ENCODE measurements around the gene AP5M1. TPM values are rescaled to one million over a fixed set of nuclear protein-coding genes. Genes with fewer than 3 reads are reported as not detected.
A peak's percentile ranks its signal among the peaks of the same experiment; 100 is the strongest.
"Not testable (repeated sequence)": the region's sequence is repeated elsewhere in the genome, so short reads cannot be mapped to it uniquely, and the experiment has no call there.

AP5M1 gene
- total RNA-seq = 41.1 TPM

- Histone ChIP-seq H3K4me1 (ENCODE audit: insufficient read depth, low read length) (peaks cover 22% of the 10 kb centered on the region), H3K27me3 (ENCODE audit: insufficient read depth, low read length) (no peaks in the 10 kb centered on the region), H3K9me3 (ENCODE audit: low read depth, low read length) (no peaks in the 10 kb centered on the region), H3K4me3 (ENCODE audit: low read length) (peak within 1 kb of the TSS; percentile 93)
Observed at GRCh38 chr14:57268161-57269069, at the start of gene AP5M1, which contains the start of gene EXOC5. Gene AP5M1 (plus strand): TSS chr14:57268971. CDS start chr14:57269315, 344 bp downstream. Gene EXOC5 (minus strand): TSS chr14:57268905. CDS start chr14:57268648, 257 bp downstream.

- Histone ChIP-seq H3K9me3 (ENCODE audit: low read depth, low read length) (no peaks in the 10 kb centered on the region), H3K27me3 (ENCODE audit: insufficient read depth, low read length) (no peaks in the 10 kb centered on the region), H3K4me1 (ENCODE audit: insufficient read depth, low read length) (no peaks in the 10 kb centered on the region), H3K4me3 (ENCODE audit: low read length) (no peak overlapping the region)
Observed at GRCh38 chr14:57221931-57222330, 46.8 kb upstream of the AP5M1 start.

DNA sequence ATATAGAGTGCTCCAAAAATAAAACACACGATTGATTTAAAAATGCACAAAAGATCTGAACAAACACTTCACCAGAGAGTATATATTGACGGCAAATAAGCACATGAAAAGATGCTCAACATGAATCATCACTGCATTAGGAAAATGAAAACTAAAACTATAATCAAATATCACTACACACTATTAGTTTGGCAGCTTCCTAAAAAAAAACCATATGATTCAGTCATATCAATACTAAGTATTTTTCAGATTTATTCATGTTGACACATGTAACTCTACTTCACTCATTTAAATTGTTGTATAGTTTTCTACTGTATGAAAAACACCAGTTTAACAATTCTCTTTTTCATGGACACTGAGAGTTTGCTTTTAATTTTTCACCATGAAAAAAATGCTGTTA lies 41.7 kb upstream of the AP5M1 start:
- no peaks in the 10 kb centered on the region for H3K27me3 ChIP-seq (ENCODE audit: insufficient read depth, low read length)
- H3K4me1 ChIP-seq (ENCODE audit: insufficient read depth, low read length) = no peaks in the 10 kb centered on the region
- H3K9me3 ChIP-seq (ENCODE audit: low read depth, low read length) = no peaks in the 10 kb centered on the region
- no peak overlapping the region for H3K4me3 ChIP-seq (ENCODE audit: low read length)

- not testable (repeated sequence) for H3K4me3 ChIP-seq (ENCODE audit: low read length); H3K4me1 ChIP-seq (ENCODE audit: insufficient read depth, low read length); H3K9me3 ChIP-seq (ENCODE audit: low read depth, low read length); H3K27me3 ChIP-seq (ENCODE audit: insufficient read depth, low read length)
Observed at GRCh38 chr14:57228320-57228719, 40.5 kb upstream of the AP5M1 start.

GRCh38 chr14:57232006-57232405 lies 36.8 kb upstream of the AP5M1 start:
- Histone ChIP-seq H3K4me1 (ENCODE audit: insufficient read depth, low read length) (no peaks in the 10 kb centered on the region), H3K4me3 (ENCODE audit: low read length) (no peak overlapping the region), H3K27me3 (ENCODE audit: insufficient read depth, low read length) (no peaks in the 10 kb centered on the region), H3K9me3 (ENCODE audit: low read depth, low read length) (no peaks in the 10 kb centered on the region)

GRCh38 chr14:57240115-57240514 lies 28.7 kb upstream of the AP5M1 start:
- not testable (repeated sequence) for H3K27me3 ChIP-seq (ENCODE audit: insufficient read depth, low read length); H3K9me3 ChIP-seq (ENCODE audit: low read depth, low read length)

DNA sequence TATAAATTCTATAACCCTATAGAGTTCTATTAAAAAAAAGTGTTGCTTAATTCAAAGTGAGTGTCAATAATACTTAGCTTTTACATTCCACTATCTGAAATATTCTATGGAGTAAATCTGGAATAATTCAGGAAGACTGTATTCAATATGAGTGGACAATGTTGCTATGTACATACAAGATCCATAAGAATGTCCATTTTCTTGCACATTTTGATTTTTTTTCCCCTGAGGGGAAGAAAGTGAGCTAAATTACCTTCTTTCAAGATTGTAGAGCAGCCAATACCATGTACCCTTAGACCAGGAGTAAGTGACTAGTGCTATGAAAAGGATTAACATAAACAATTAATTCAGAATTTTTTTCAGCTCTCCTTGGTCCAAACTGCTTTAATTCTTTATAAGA lies 25.5 kb upstream of the AP5M1 start:
- Histone ChIP-seq H3K9me3 (ENCODE audit: low read depth, low read length) (no peaks in the 10 kb centered on the region), H3K4me3 (ENCODE audit: low read length) (no peak overlapping the region), H3K4me1 (ENCODE audit: insufficient read depth, low read length) (no peaks in the 10 kb centered on the region), H3K27me3 (ENCODE audit: insufficient read depth, low read length) (no peaks in the 10 kb centered on the region)

More at GRCh38 chr14:57240115-57240514, 28.7 kb upstream of the AP5M1 start:
- H3K4me3 ChIP-seq (ENCODE audit: low read length); H3K4me1 ChIP-seq (ENCODE audit: insufficient read depth, low read length): not testable (repeated sequence)

- Histone ChIP-seq H3K4me1 (ENCODE audit: insufficient read depth, low read length) (no peaks in the 10 kb centered on the region), H3K4me3 (ENCODE audit: low read length) (no peak overlapping the region), H3K9me3 (ENCODE audit: low read depth, low read length) (no peaks in the 10 kb centered on the region), H3K27me3 (ENCODE audit: insufficient read depth, low read length) (no peaks in the 10 kb centered on the region)
Observed at GRCh38 chr14:57244106-57244505, 24.7 kb upstream of the AP5M1 start.

- Histone ChIP-seq H3K4me1 (ENCODE audit: insufficient read depth, low read length) (no peaks in the 10 kb centered on the region), H3K4me3 (ENCODE audit: low read length) (no peak overlapping the region), H3K9me3 (ENCODE audit: low read depth, low read length) (no peaks in the 10 kb centered on the region), H3K27me3 (ENCODE audit: insufficient read depth, low read length) (no peaks in the 10 kb centered on the region)
Observed at GRCh38 chr14:57245941-57246340, 22.8 kb upstream of the AP5M1 start.

GRCh38 chr14:57246933-57247657 lies 21.7 kb upstream of the AP5M1 start:
- Histone ChIP-seq H3K9me3 (ENCODE audit: low read depth, low read length) (no peaks in the 10 kb centered on the region), H3K27me3 (ENCODE audit: insufficient read depth, low read length) (no peaks in the 10 kb centered on the region), H3K4me3 (ENCODE audit: low read length) (no peak overlapping the region), H3K4me1 (ENCODE audit: insufficient read depth, low read length) (no peaks in the 10 kb centered on the region)

GRCh38 chr14:57254884-57255283 lies 13.9 kb upstream of the AP5M1 start:
- H3K4me3 ChIP-seq (ENCODE audit: low read length) = no peak overlapping the region
- no peaks in the 10 kb centered on the region for H3K4me1 ChIP-seq (ENCODE audit: insufficient read depth, low read length)
- H3K27me3 ChIP-seq (ENCODE audit: insufficient read depth, low read length) = no peaks in the 10 kb centered on the region
- H3K9me3 ChIP-seq (ENCODE audit: low read depth, low read length) = no peaks in the 10 kb centered on the region

- H3K4me3 ChIP-seq (ENCODE audit: low read length); H3K4me1 ChIP-seq (ENCODE audit: insufficient read depth, low read length); H3K27me3 ChIP-seq (ENCODE audit: insufficient read depth, low read length); H3K9me3 ChIP-seq (ENCODE audit: low read depth, low read length): not testable (repeated sequence)
Observed at GRCh38 chr14:57258221-57258620, 10.6 kb upstream of the AP5M1 start.

DNA sequence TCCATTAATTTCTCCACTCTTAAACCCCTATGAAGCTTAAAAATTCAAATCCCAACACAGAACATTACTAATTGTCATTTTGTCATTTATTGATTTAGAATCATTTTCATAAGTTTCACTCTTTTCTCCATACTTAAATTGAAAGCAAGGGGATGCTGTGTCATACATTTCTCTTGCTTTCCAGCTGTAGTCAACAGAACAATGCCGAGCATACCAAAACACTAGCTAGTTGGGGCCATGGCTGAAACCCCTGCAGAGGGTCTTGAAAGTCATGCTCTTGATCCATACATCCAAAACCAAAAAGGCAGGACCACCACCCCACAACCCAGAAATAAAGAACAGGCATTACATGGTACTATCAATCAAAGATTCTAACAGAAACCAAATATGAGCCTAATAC lies 9.1 kb upstream of the AP5M1 start:
- H3K27me3 ChIP-seq (ENCODE audit: insufficient read depth, low read length) = no peaks in the 10 kb centered on the region
- no peak overlapping the region for H3K4me3 ChIP-seq (ENCODE audit: low read length)
- H3K9me3 ChIP-seq (ENCODE audit: low read depth, low read length) = no peaks in the 10 kb centered on the region
- H3K4me1 ChIP-seq (ENCODE audit: insufficient read depth, low read length) = no peaks in the 10 kb centered on the region

DNA sequence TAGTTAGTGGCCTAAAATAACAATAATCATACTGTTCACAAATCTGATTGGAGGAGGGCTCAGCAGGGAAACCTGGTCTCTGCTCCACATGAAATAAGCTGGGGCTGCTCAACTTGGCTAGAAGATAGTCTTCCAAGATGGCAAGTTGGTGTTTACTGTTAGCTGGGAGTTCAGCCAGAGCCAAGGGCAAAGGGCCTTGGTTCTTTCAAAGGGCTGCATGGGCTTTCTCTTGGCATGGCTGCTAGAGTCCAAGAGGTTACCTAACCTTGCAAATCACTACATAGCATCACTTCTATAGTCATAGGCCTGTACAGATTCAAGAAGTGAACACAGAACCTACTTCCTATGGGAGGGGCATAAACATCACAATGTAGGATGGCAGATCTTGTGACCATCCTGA lies 7.2 kb upstream of the AP5M1 start:
- Histone ChIP-seq H3K9me3 (ENCODE audit: low read depth, low read length) (no peaks in the 10 kb centered on the region), H3K27me3 (ENCODE audit: insufficient read depth, low read length) (no peaks in the 10 kb centered on the region), H3K4me3 (ENCODE audit: low read length) (no peak overlapping the region), H3K4me1 (ENCODE audit: insufficient read depth, low read length) (peaks cover 8% of the 10 kb centered on the region)

DNA sequence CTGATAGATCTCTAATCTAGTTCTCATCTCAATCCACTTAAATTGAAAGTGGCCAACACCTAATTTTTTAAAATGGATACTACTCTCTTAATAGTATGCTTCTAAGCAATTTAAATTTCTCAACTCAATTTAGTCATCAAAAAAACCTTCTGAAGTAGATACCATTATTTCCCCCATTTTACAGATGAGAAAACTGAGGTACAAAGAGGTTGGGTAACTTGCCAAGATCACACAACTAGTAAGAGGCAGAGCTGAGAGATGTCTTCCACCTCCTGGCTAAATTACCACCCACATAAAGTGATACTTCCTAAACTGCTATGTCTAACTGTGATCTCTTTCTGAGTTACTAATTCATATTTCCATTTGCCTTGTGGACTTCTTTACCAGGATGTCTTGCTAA lies 6.7 kb upstream of the AP5M1 start:
- Histone ChIP-seq H3K4me3 (ENCODE audit: low read length) (no peak overlapping the region), H3K27me3 (ENCODE audit: insufficient read depth, low read length) (no peaks in the 10 kb centered on the region), H3K4me1 (ENCODE audit: insufficient read depth, low read length) (peaks cover 8% of the 10 kb centered on the region), H3K9me3 (ENCODE audit: low read depth, low read length) (no peaks in the 10 kb centered on the region)
